OCI-LY7 (cell line): Measurements from ENCODE around the gene DAB2IP. TPM values are rescaled to one million over a fixed set of nuclear protein-coding genes. Genes with fewer than 3 reads are reported as not detected.

Experiments used
- BruUV-seq: library from RNA; stranded (reverse); fragments of 400-500 nt; replicated peaks from 2 replicates; lab custom pipeline; 2021; lab: Mats Ljungman, UMichigan
- CTCF ChIA-PET: fragments of 300-600 bp; sonication (Branson Sonifier 250); formaldehyde crosslinking; loops from one replicate; lab custom pipeline; 2022; ENCODE audit warnings: antibody characterized with exemption; ENCODE audit not compliant: unreplicated experiment; lab: Charles Lee
- POLR2A ChIA-PET: fragments of 300-600 bp; sonication (Branson Sonifier 250); formaldehyde crosslinking; loops from one replicate; lab custom pipeline; 2022; ENCODE audit warnings: antibody characterized with exemption; lab: Charles Lee
- DNase-seq: peaks from one replicate; pipeline ENCODE4 v3.0.0-alpha.2; 2015; ENCODE audit warnings: low spot score
- H2AFZ ChIP-seq: fragments of 200-600 bp; sonication (generic), shearing (Covaris generic); 2 replicates; pipeline ENCODE4 v1.6.1; 2014; ENCODE audit warnings: mild to moderate bottlenecking, antibody characterized with exemption, low read length, moderate library complexity
- H3K27ac ChIP-seq: fragments of 200-600 bp; sonication (generic); 2 replicates; pipeline ENCODE4 v1.5.1; 2014; ENCODE audit warnings: mixed run types, low read depth, mild to moderate bottlenecking, moderate library complexity, low read length, inconsistent platforms; ENCODE audit not compliant: poor library complexity, severe bottlenecking
- H3K36me3 ChIP-seq: fragments of 200-600 bp; sonication (generic); 2 replicates; pipeline ENCODE4 v1.6.1; 2014; ENCODE audit warnings: mild to moderate bottlenecking, antibody characterized with exemption, low read length, moderate library complexity, mixed read lengths; ENCODE audit not compliant: insufficient read depth
- H3K4me1 ChIP-seq: fragments of 200-600 bp; sonication (generic); 2 replicates; pipeline ENCODE4 v1.5.1; 2014; ENCODE audit warnings: mild to moderate bottlenecking, low read length; ENCODE audit not compliant: insufficient read depth, poor library complexity, severe bottlenecking
- H3K4me2 ChIP-seq: fragments of 200-600 bp; sonication (generic); 2 replicates; pipeline ENCODE4 v1.6.1; 2014; ENCODE audit warnings: mild to moderate bottlenecking, low read length
- H3K4me3 ChIP-seq: fragments of 200-600 bp; sonication (generic); 2 replicates; pipeline ENCODE4 v1.5.1; 2014; ENCODE audit warnings: mild to moderate bottlenecking, low read depth, low read length; ENCODE audit not compliant: poor library complexity, severe bottlenecking
- H3K79me2 ChIP-seq: fragments of 200-600 bp; sonication (generic); 2 replicates; pipeline ENCODE4 v1.6.1; 2016; ENCODE audit warnings: low read depth, mild to moderate bottlenecking, low read length, moderate library complexity, mixed read lengths; ENCODE audit not compliant: insufficient read depth
- H3K9me2 ChIP-seq: fragments of 200-600 bp; sonication (generic); 2 replicates; pipeline ENCODE4 v1.6.1; 2016; ENCODE audit warnings: mild to moderate bottlenecking, low read length, mixed read lengths; ENCODE audit not compliant: insufficient read depth
- H3K9me3 ChIP-seq: fragments of 200-600 bp; sonication (generic); 2 replicates; pipeline ENCODE4 v1.6.1; 2014; ENCODE audit warnings: mild to moderate bottlenecking, mixed run types, low read length, mixed read lengths
- H4K20me1 ChIP-seq: fragments of 200-600 bp; sonication (generic); 2 replicates; pipeline ENCODE4 v1.6.1; 2014; ENCODE audit warnings: mild to moderate bottlenecking, antibody characterized with exemption, low read length, moderate library complexity, mixed read lengths; ENCODE audit not compliant: insufficient read depth
- EZH2phosphoT487 ChIP-seq: fragments of 200-600 bp; sonication (generic); IDR thresholded peaks from 2 replicates; pipeline ENCODE4 v1.6.1; 2018; ENCODE audit warnings: low read depth, borderline replicate concordance, mild to moderate bottlenecking, mixed run types, antibody characterized with exemption, low read length, moderate library complexity, mixed read lengths
- intact Hi-C: fragments of 100-400 bp; cut with micrococcal nuclease; formaldehyde crosslinking; loops from one replicate; pipeline ENCODE4 v1.10.0; 2022; ENCODE audit not compliant: unreplicated experiment
- total RNA-seq, 2 experiments: library from RNA; depleted of rRNA in 1 of 2; stranded (reverse); fragments of >200 nt in 1 of 2; shearing (Covaris generic) in 1 of 2; gene quantifications; 2 replicates each; pipeline ENCODE4 v1.2.3, GENCODE V29; 2014 to 2022
- TF ChIP-seq, protein P1 (sequence below): fragments of 200-600 bp; sonication (generic); conservative IDR thresholded peaks from 2 replicates; pipeline ENCODE4 v1.5.1; 2014; ENCODE audit warnings: mild to moderate bottlenecking, antibody characterized with exemption, low read length, moderate library complexity, mixed read lengths

The DAB2IP gene
- total RNA-seq, 2 experiments from 2014 or later, result 3.9 to 11.1 TPM

DNA sequence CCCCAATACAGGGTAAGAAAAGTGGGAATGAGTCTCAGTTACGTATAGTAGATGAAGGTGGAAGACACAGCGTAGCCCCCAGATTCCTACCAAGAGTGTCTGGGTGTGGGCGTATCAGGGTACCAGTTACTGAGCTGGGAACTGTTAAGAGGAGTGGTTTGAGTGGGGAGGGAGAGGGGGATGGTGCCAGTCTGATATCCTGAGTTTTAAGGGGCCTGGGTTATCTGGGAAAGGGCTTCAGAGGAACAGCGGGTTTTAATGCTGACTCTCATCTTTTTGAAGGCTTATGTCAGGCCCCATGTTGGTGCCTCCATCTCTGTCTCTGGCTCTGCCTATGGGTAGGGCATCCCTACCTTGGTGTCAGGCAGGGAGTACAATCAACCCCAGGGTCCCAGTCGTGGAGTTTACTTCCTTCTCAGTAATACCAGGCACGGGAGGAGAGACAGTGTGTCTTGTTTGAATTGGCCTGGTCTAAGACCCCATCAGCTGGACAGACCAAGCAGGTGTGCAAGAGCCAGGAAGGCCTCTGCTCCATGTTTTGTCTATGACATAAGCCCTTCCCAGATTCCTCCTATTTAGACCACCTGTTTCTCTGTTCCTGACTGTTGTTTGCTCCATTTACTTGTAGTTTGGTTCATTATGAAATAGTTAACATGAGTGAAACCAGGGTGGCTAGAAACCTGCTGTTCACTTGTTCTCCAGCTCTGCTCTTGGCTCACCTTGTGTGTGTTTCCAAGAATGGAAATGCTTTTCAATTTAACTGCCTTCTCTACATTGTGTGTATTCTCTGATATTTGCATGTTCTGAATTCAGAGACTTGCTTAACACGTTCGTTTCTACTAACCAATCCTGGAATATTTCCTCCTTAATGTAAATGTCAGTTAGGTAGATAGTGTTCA is 125.6 kb downstream of the DAB2IP start:
- no TSS peak for BruUV-seq
- Histone ChIP-seq H3K4me3 (no peak overlapping the region), H3K4me1 (no peaks in the 10 kb centered on the region), H2AFZ (no peak overlapping the region), H4K20me1 (no peaks in the 10 kb centered on the region), H3K9me2 (no peaks in the 10 kb centered on the region), H3K36me3 (no peaks in the 10 kb centered on the region), H3K4me2 (no peak overlapping the region), H3K9me3 (no peaks in the 10 kb centered on the region), H3K27ac (no peak overlapping the region), H3K79me2 (no peaks in the 10 kb centered on the region)
- TF ChIP-seq, protein P1, sequence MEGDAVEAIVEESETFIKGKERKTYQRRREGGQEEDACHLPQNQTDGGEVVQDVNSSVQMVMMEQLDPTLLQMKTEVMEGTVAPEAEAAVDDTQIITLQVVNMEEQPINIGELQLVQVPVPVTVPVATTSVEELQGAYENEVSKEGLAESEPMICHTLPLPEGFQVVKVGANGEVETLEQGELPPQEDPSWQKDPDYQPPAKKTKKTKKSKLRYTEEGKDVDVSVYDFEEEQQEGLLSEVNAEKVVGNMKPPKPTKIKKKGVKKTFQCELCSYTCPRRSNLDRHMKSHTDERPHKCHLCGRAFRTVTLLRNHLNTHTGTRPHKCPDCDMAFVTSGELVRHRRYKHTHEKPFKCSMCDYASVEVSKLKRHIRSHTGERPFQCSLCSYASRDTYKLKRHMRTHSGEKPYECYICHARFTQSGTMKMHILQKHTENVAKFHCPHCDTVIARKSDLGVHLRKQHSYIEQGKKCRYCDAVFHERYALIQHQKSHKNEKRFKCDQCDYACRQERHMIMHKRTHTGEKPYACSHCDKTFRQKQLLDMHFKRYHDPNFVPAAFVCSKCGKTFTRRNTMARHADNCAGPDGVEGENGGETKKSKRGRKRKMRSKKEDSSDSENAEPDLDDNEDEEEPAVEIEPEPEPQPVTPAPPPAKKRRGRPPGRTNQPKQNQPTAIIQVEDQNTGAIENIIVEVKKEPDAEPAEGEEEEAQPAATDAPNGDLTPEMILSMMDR, result no peak
- TF ChIP-seq EZH2phosphoT487, result no peak
- no peak for DNase-seq
- ChIA-PET CTCF (no interaction called here), POLR2A (no interaction called here)
- intact Hi-C loops, result no loop called here

DNA sequence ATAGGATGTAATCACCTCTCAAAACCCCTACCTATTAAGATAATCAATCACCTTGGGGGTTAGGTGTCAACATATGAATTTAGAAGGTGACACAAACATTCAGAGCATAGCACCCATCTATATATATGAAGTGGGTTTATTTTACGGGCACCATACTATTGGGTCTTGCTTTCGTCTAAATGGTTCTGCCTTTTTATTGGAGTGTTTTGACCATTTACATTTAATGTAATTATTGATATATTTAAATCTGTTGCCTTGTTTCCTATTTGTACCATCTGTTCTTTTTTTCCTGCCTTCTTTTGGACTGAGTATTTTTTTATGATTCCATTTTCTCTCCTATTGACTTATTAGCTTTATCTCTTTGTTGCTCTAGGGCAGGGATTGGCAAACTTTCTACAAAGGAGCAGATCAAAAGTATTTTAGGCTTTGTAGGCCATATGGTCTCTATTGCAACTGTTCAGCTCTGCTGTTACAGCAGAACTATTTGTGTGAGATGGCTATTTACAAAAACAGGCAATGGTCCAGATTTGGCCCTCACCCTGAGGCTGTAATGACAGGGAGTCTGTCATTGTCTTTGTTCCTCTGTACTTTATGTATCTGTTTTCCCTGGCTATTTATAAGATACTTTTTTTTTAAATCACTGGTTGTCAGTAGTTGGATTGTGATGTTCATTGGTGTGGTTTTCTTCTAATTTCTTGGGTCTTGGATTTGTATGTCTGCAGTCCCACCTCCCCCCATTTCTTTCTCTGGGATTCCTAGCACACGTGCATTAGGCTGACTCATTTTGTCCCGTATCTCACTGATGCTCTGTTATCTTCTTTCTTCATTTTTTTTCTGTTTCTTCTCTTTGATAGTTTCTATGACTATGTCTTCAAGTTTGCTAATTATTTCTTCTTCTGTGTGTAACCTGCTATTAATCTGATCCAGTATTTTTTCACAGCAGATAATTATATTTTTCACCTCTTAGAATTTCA is 127.1 kb downstream of the DAB2IP start:
- Histone ChIP-seq H3K9me2 (no peaks in the 10 kb centered on the region), H3K36me3 (no peaks in the 10 kb centered on the region), H2AFZ (no peak overlapping the region), H4K20me1 (no peaks in the 10 kb centered on the region), H3K9me3 (no peaks in the 10 kb centered on the region), H3K4me2 (no peak overlapping the region), H3K4me3 (no peak overlapping the region), H3K4me1 (peaks cover 7% of the 10 kb centered on the region), H3K79me2 (no peaks in the 10 kb centered on the region), H3K27ac (no peak overlapping the region)
- intact Hi-C loops, result no loop called here
- CTCF ChIA-PET, result no interaction called here
- DNase-seq, result no peak
- no peak for TF ChIP-seq EZH2phosphoT487
- TF ChIP-seq, protein P1, result no peak
- no TSS peak for BruUV-seq
- POLR2A ChIA-PET, result no interaction called here
